Right atrium auricular region (tissue), 2 donors: ENCODE measurements around the gene UBXN2A. TPM values are rescaled to one million over a fixed set of nuclear protein-coding genes. Genes with fewer than 3 reads are reported as not detected.

Source experiments
- DNase-seq: peaks from one replicate; pipeline ENCODE4 v3.0.0-alpha.2; 2019; ENCODE audit warnings: low spot score
- H3K27ac ChIP-seq, 2 donors: fragments of 200-600 bp; sonication (generic); 1 replicate in 1 of 2; 2 replicates in 1 of 2; pipeline ENCODE4 v1.5.1; 2016 to 2019
- H3K27me3 ChIP-seq, 2 donors: fragments of 200-600 bp; sonication (generic); one replicate each; pipeline versions ENCODE4 v1.5.1 to v1.6.0; 2017 to 2019
- H3K36me3 ChIP-seq: fragments of 200-600 bp; sonication (generic); one replicate; pipeline ENCODE4 v1.5.1; 2016
- H3K4me1 ChIP-seq, 2 donors: fragments of 200-600 bp; sonication (generic); one replicate each; pipeline versions ENCODE4 v1.5.1 to v1.6.0; 2017 to 2019
- H3K4me3 ChIP-seq, 2 donors: fragments of 200-600 bp; sonication (generic); 1 replicate in 1 of 2; 2 replicates in 1 of 2; pipeline ENCODE4 v1.5.1; 2017 to 2019; ENCODE audit warnings: mild to moderate bottlenecking in 1 of 2, moderate library complexity in 1 of 2
- H3K9me3 ChIP-seq, 2 donors: fragments of 200-600 bp; sonication (generic); one replicate each; pipeline ENCODE4 v1.5.1; 2019
- total RNA-seq, 2 donors: library from RNA; depleted of rRNA; stranded (reverse); fragments of >200 nt; gene quantifications; one replicate each; pipeline ENCODE4 v1.1.0, GENCODE V29; 2016
- TF ChIP-seq, protein P1 (sequence below), 2 donors: fragments of 200-600 bp; sonication (generic); IDR thresholded peaks; one replicate each; pipeline ENCODE4 v1.5.1; 2019; ENCODE audit warnings: antibody characterized with exemption in 2 of 2

UBXN2A gene
- total RNA-seq, 2 donors from 2014 or later: 14.3 to 18.7 TPM

DNA sequence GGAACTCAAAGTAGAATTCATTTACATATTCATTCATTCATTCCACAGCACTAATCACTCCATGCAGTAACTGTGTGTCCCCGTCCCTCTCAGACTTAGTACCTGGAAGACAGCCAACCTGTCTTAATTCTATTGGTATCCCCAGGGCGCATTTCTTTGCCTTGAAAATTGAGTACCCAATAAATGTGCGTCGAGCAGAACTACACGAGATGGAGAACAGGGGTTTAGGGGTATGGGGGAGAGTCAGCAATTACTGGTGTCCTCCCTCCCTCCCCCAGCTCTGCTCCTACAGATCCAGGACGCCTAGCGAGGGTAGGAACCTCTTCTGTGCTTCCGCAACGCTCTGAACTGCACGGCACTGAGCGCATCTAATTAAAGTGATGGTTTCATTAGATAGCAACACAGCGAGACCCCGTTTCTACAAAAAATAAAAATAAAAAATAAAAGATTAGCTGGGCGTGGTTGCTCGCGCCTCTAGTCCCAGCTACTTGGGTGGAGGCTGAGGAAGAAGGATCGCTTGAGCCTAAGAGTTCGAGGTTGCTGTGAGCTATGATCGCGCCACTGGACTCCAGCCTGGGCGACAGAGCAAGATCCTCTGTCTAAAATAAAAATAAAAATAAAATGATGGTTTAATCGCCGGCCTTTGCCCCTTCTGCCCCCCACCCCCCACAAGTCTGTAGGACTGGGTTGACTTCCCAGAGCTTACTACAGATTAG, 108.7 kb downstream of the UBXN2A start:
- Histone ChIP-seq H3K36me3 (no peaks in the 10 kb centered on the region), H3K9me3 (no peaks in the 10 kb centered on the region), H3K4me3 (peak overlapping the region; percentile 67 to 79), H3K27ac (peak overlapping the region in 1 of 2 donors; percentile 56), H3K4me1 (peaks cover 0 to 26% of the 10 kb centered on the region in 2 donors), H3K27me3 (no peaks in the 10 kb centered on the region)
- TF ChIP-seq, protein P1, sequence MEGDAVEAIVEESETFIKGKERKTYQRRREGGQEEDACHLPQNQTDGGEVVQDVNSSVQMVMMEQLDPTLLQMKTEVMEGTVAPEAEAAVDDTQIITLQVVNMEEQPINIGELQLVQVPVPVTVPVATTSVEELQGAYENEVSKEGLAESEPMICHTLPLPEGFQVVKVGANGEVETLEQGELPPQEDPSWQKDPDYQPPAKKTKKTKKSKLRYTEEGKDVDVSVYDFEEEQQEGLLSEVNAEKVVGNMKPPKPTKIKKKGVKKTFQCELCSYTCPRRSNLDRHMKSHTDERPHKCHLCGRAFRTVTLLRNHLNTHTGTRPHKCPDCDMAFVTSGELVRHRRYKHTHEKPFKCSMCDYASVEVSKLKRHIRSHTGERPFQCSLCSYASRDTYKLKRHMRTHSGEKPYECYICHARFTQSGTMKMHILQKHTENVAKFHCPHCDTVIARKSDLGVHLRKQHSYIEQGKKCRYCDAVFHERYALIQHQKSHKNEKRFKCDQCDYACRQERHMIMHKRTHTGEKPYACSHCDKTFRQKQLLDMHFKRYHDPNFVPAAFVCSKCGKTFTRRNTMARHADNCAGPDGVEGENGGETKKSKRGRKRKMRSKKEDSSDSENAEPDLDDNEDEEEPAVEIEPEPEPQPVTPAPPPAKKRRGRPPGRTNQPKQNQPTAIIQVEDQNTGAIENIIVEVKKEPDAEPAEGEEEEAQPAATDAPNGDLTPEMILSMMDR (IDR thresholded peaks at IDR 0.05): no peak
- no peak for DNase-seq

DNA sequence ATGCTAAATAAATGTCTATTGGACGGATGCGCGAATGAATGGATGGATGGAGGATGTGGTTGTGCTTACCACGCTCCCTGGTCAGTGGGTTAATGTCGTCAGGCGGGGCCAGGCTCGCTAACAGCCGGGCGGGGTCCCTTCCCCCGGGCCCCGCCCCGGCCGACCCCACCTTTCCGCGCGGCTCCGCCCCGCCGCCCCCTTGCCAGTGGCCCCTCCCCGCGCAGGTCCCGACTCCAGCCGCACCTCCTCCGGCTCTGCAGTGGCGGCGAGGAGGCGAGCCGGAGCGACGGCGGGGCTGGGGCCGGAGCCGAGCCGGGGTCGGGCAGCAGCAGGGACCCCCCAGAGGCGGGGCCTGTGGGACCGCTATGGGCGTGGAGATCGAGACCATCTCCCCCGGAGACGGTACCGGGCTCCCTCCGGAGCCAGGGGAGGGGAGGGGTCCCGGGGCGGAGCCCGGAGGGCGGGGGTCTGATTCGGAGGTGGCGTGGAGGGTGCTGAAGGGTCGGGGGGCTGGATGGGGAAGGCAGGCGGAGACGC, 109.3 kb downstream of the UBXN2A start, which contains the start of gene FKBP1B:
Gene FKBP1B, plus strand, starts transcription at position 257 of the 537 bp plus-strand sequence. Its CDS starts 109 bp downstream, at position 366.
- DNase-seq: peak; percentile 61
- H3K27me3 ChIP-seq: no peaks in the 10 kb centered on the region
- peak within 1 kb of the TSS; percentile 52 to 56 for H3K27ac ChIP-seq
- H3K36me3 ChIP-seq: no peaks in the 10 kb centered on the region
- TF ChIP-seq, protein P1 (IDR thresholded peaks at IDR 0.05): no peak
- H3K4me3 ChIP-seq: peak within 1 kb of the TSS; percentile 67 to 79
- peaks cover 0 to 26% of the 10 kb centered on the region in 2 donors for H3K4me1 ChIP-seq
- no peaks in the 10 kb centered on the region for H3K9me3 ChIP-seq

DNA sequence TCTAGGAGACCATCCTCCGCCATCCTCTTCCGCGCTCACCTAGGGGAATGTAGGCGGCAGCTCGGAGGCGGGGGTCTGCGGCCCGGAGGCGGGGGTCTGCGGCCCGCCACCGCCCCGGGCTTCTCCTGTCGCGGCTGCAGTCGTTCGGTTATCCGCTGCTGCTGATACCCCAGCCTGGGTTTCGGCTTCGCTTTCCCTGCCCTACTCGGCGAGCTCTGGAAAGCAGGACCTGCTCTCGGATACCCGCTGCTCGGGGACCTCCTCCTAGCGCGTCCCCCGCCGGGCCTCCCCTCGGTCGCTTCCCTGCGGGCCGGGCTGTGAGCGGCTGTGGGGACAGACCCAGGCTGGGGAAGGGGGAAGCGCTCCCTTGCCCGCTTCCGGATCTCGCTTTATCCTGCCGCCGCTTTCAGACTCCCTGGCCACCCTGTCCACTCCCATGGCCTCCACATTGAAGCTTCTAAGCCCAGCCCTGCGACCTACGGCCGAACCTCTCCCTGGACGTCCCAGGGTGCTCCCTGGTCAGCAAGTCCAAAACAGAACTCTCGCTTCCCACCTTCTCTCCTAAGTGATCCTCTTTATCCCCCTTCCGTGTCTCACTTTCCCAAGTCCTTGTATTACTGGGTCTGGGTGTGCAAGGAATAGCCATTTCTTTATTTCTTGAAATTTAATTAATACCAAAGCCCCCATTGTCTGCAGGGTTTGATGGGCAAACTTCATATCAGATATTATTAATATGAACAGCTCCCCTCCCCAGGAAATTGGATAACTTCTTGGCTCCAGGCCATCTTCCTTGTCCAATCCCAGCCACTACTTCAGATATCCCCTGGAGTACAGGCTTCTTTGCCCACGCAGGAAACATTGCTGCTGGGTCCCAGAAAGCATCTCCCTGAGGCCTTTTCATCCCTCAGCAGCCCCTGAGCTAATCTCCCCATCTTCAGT, 110.0 kb downstream of the UBXN2A start:
- TF ChIP-seq, protein P1 (IDR thresholded peaks at IDR 0.05): no peak
- peaks cover 0 to 26% of the 10 kb centered on the region in 2 donors for H3K4me1 ChIP-seq

DNA sequence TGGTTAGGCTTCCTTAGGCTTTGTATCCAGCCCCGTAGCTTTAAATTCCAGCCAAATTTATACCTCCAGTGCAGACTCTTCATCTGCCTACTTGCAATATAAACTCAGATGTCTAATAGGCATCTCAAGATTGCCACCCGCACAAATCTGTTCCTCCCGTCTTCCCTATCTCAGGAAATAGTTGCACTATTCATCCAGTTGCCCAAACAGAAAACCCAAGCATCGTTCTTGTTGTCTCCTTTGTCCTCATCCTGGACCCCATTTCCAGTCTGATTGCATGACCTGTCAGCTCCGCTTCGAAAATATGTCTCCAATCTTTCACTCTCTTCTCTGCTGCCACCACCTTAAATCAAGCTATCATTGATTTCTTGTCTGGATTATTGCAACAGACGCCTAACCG, 111.6 kb downstream of the UBXN2A start:
- no peaks in the 10 kb centered on the region for H3K9me3 ChIP-seq
- TF ChIP-seq, protein P1 (IDR thresholded peaks at IDR 0.05): no peak
- H3K4me1 ChIP-seq: peaks cover 0 to 14% of the 10 kb centered on the region in 2 donors
- no peaks in the 10 kb centered on the region for H3K36me3 ChIP-seq
- no peak overlapping the region for H3K4me3 ChIP-seq
- H3K27me3 ChIP-seq: no peaks in the 10 kb centered on the region
- no peak overlapping the region for H3K27ac ChIP-seq
- DNase-seq: no peak

More for the DNA sequence above, 110.0 kb downstream of the UBXN2A start:
- H3K9me3 ChIP-seq: no peaks in the 10 kb centered on the region
- H3K27me3 ChIP-seq: no peaks in the 10 kb centered on the region
- H3K36me3 ChIP-seq: no peaks in the 10 kb centered on the region
- H3K27ac ChIP-seq: peak overlapping the region; percentile 52 to 56
- peak; percentile 60 for DNase-seq
- H3K4me3 ChIP-seq: peak overlapping the region; percentile 67 to 79

DNA sequence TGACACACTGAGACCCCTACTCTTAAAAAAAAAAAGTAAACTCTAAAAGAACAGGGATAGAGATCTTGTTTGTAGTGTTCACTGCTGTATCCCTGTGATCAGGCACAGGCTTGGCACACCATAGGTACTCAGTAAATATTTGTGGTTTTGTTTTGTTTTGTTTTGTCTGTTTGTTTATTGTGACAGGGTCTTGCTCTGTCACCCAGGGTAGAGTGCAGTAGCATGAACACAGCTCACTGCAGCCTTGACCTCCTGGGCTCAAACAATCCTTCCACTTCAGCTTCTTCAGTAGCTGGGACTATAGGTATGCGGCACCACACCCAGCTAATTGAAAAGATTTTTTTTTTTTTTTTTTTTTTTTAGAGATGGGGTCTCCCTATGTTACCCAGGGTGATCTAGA, 112.7 kb downstream of the UBXN2A start:
- H3K27me3 ChIP-seq: no peaks in the 10 kb centered on the region
- no peak overlapping the region for H3K4me3 ChIP-seq

More for the DNA sequence above, 112.7 kb downstream of the UBXN2A start:
- Histone ChIP-seq H3K4me1 (peaks cover 0 to 14% of the 10 kb centered on the region in 2 donors), H3K9me3 (no peaks in the 10 kb centered on the region), H3K27ac (no peak overlapping the region), H3K36me3 (no peaks in the 10 kb centered on the region)
- TF ChIP-seq, protein P1 (IDR thresholded peaks at IDR 0.05): no peak
- no peak for DNase-seq

Other genes starting within 250 kb of the UBXN2A start
- 1 to 10 TPM; 6.0 to 6.7 TPM for gene ATAD2B, start 13.3 kb upstream of the UBXN2A start, total RNA-seq
- under 1 TPM in 1 of 2 donors, not detected in 1; 0.30 TPM for gene MFSD2B, start 69.6 kb downstream of the UBXN2A start, total RNA-seq
- gene WDCP, start 106.9 kb downstream of the UBXN2A start, total RNA-seq: 1 to 10 TPM; 2.7 to 3.6 TPM
- gene FKBP1B, start 109.3 kb downstream of the UBXN2A start, total RNA-seq: 1 to 10 TPM; 5.0 to 8.5 TPM
- 10 to 100 TPM; 71.2 to 74.8 TPM for gene SF3B6, start 135.9 kb downstream of the UBXN2A start, total RNA-seq
- 1 to 10 TPM; 8.0 to 8.7 TPM for gene TP53I3, start 144.4 kb downstream of the UBXN2A start, total RNA-seq
- gene PFN4, start 182.9 kb downstream of the UBXN2A start, total RNA-seq: under 1 TPM in 1 of 2 donors, not detected in 1; 0.39 TPM
- 10 to 100 TPM; 15.6 to 31.1 TPM for gene FAM228B, start 183.0 kb downstream of the UBXN2A start, total RNA-seq
- gene FAM228A, start 234.6 kb downstream of the UBXN2A start, total RNA-seq: 1 to 10 TPM in 1 of 2 donors, under 1 TPM in 1; 0.51 to 1.8 TPM